Esophagus muscularis mucosa (tissue), 4 donors: ENCODE data around the gene CCDC127. TPM values are rescaled to one million over a fixed set of nuclear protein-coding genes. Genes with fewer than 3 reads are reported as not detected.

Experiments
- DNase-seq: peaks from one replicate; pipeline ENCODE4 v3.0.0-alpha.2; 2017; ENCODE audit errors: extremely low spot score
- H3K27ac ChIP-seq, 4 donors: fragments of 200-600 bp; sonication (generic); replicated peaks in 1 of 4; 1 replicate in 3 of 4; 2 replicates in 1 of 4; pipeline ENCODE4 v1.5.1; 2016 to 2019; ENCODE audit warnings: mild to moderate bottlenecking in 1 of 4
- H3K27me3 ChIP-seq, 4 donors: fragments of 200-600 bp; sonication (generic); one replicate each; pipeline versions ENCODE4 v1.5.1 to v1.6.0; 2016 to 2019
- H3K36me3 ChIP-seq, 4 donors: fragments of 200-600 bp; sonication (generic); one replicate each; pipeline ENCODE4 v1.5.1; 2016 to 2019
- H3K4me1 ChIP-seq, 4 donors: fragments of 200-600 bp; sonication (generic); one replicate each; pipeline ENCODE4 v1.5.1; 2016 to 2019
- H3K4me3 ChIP-seq, 4 donors: fragments of 200-600 bp; sonication (generic); 1 replicate in 2 of 4; 2 replicates in 2 of 4; pipeline ENCODE4 v1.5.1; 2016 to 2019; ENCODE audit warnings: mild to moderate bottlenecking in 4 of 4, moderate library complexity in 1 of 4
- H3K9me3 ChIP-seq, 4 donors: fragments of 200-600 bp; sonication (generic); 1 replicate in 3 of 4; 2 replicates in 1 of 4; pipeline ENCODE4 v1.5.1; 2016 to 2019
- CTCF ChIP-seq, 3 experiments: fragments of 200-600 bp in 2 of 3; fragments of 450-650 bp in 1 of 3; sonication (generic) in 2 of 3; IDR thresholded peaks; one replicate each; pipeline ENCODE4 v1.5.1; 2017 to 2019; ENCODE audit warnings: antibody characterized with exemption in 3 of 3, mild to moderate bottlenecking in 2 of 3, moderate library complexity in 1 of 3
- EP300 ChIP-seq: sonication (generic); formaldehyde crosslinking; IDR thresholded peaks from one replicate; pipeline ENCODE4 v1.6.1; 2017; ENCODE audit warnings: antibody characterized with exemption
- POLR2A ChIP-seq: fragments of 450-650 bp; IDR thresholded peaks from one replicate; pipeline ENCODE4 v1.6.1; 2017; ENCODE audit warnings: antibody characterized with exemption, moderate library complexity, mild to moderate bottlenecking, low read depth
- POLR2AphosphoS5 ChIP-seq, 2 donors: sonication (generic); formaldehyde crosslinking; IDR thresholded peaks; one replicate each; pipeline ENCODE4 v1.6.1; 2017; ENCODE audit warnings: antibody characterized with exemption in 2 of 2
- WGBS: methylation state at CpG from one replicate; pipeline ENCODE4 v1.1.5; 2018; 5-methylcytosine and 5-hydroxymethylcytosine counted together
- intact Hi-C: fragments of 100-400 bp; cut with DNase I; formaldehyde crosslinking; loops from one replicate; pipeline ENCODE4 v1.15.1; 2023
- total RNA-seq, 4 donors: library from RNA; depleted of rRNA; stranded (reverse); fragments of >200 nt; gene quantifications; one replicate each; pipeline versions ENCODE4 v1.1.0 to v1.2.1, GENCODE V29; 2016

CCDC127 gene
- total RNA-seq, 4 donors from 2014 or later = 5.8 to 11.9 (median 8.6) TPM

GRCh38 chr5:163841-164240, 54.1 kb downstream of the CCDC127 start:
- Histone ChIP-seq H3K4me3 (no peak overlapping the region), H3K27me3 (peaks cover 0 to 34% (median 0%) of the 10 kb centered on the region in 4 donors), H3K4me1 (peaks cover 0 to 6% (median 2%) of the 10 kb centered on the region in 4 donors), H3K9me3 (no peaks in the 10 kb centered on the region), H3K36me3 (no peaks in the 10 kb centered on the region), H3K27ac (no peak overlapping the region)
- TF ChIP-seq EP300 (no peak), POLR2AphosphoS5 (IDR thresholded peaks at IDR 0.05) (no peak), CTCF (IDR thresholded peaks at IDR 0.05) (no peak), POLR2A (no peak)
- DNase-seq = no peak
- WGBS = 85% methylated on average over 13 of the region's 13 CpGs
- intact Hi-C loops = no loop called here

GRCh38 chr5:163338-163620, 54.7 kb downstream of the CCDC127 start:
- intact Hi-C loops = no loop called here
- Histone ChIP-seq H3K36me3 (no peaks in the 10 kb centered on the region), H3K9me3 (no peaks in the 10 kb centered on the region), H3K4me1 (peaks cover 0 to 4% (median 0%) of the 10 kb centered on the region in 4 donors), H3K27ac (no peak overlapping the region), H3K27me3 (peaks cover 0 to 40% (median 0%) of the 10 kb centered on the region in 4 donors), H3K4me3 (no peak overlapping the region)
- WGBS = 73% methylated on average over 4 of the region's 7 CpGs
- TF ChIP-seq POLR2A (no peak), EP300 (no peak), POLR2AphosphoS5 (IDR thresholded peaks at IDR 0.05) (no peak)
- DNase-seq = no peak

- H3K4me1 ChIP-seq = no peaks in the 10 kb centered on the region
- TF ChIP-seq POLR2AphosphoS5 (IDR thresholded peaks at IDR 0.05) = no peak
- TF ChIP-seq EP300 = no peak
- TF ChIP-seq POLR2A = no peak
- no peak for TF ChIP-seq CTCF (IDR thresholded peaks at IDR 0.05)
- intact Hi-C loops = no loop called here
- H3K9me3 ChIP-seq = no peaks in the 10 kb centered on the region
- DNase-seq = no peak
- peaks cover 0 to 45% (median 0%) of the 10 kb centered on the region in 4 donors for H3K27me3 ChIP-seq
- no peak overlapping the region for H3K4me3 ChIP-seq
- 98% methylated on average over 10 of the region's 23 CpGs for WGBS
- no peak overlapping the region for H3K27ac ChIP-seq
- no peaks in the 10 kb centered on the region for H3K36me3 ChIP-seq
Measured at GRCh38 chr5:162565-163337, 55.2 kb downstream of the CCDC127 start.

- no peak for DNase-seq
- peaks cover 0 to 46% (median 0%) of the 10 kb centered on the region in 4 donors for H3K27me3 ChIP-seq
- H3K36me3 ChIP-seq = no peaks in the 10 kb centered on the region
- 70% methylated on average over 2 of the region's 19 CpGs for WGBS
- H3K4me1 ChIP-seq = no peaks in the 10 kb centered on the region
- no peaks in the 10 kb centered on the region for H3K9me3 ChIP-seq
- no peak overlapping the region for H3K4me3 ChIP-seq
- intact Hi-C loops = no loop called here
- TF ChIP-seq POLR2AphosphoS5 (IDR thresholded peaks at IDR 0.05) (no peak), CTCF (IDR thresholded peaks at IDR 0.05) (no peak), POLR2A (no peak), EP300 (no peak)
- no peak overlapping the region for H3K27ac ChIP-seq
Measured at GRCh38 chr5:162190-162564, 55.8 kb downstream of the CCDC127 start.

GRCh38 chr5:161803-162110, 56.2 kb downstream of the CCDC127 start:
- TF ChIP-seq POLR2A (no peak), POLR2AphosphoS5 (IDR thresholded peaks at IDR 0.05) (no peak), EP300 (no peak), CTCF (IDR thresholded peaks at IDR 0.05) (no peak)
- Histone ChIP-seq H3K4me1 (no peaks in the 10 kb centered on the region), H3K4me3 (no peak overlapping the region), H3K9me3 (no peaks in the 10 kb centered on the region), H3K27ac (no peak overlapping the region), H3K36me3 (no peaks in the 10 kb centered on the region), H3K27me3 (peaks cover 0 to 46% (median 0%) of the 10 kb centered on the region in 4 donors)
- intact Hi-C loops = no loop called here
- DNase-seq = no peak
- 89% methylated on average over 17 of the region's 17 CpGs for WGBS
